ENCODE data around the gene ARPC5L.
"Not testable (repeated sequence)": the region's sequence is repeated elsewhere in the genome, so short reads cannot be mapped to it uniquely, and the experiment has no call there.

The ARPC5L gene

GRCh38 chr9:124839612-124840299 lies 22.2 kb upstream of the ARPC5L start:
- in situ Hi-C loops (cut with MboI; ENCODE audit: low pct_unique_long_range_greater_than_20kb, low sequenced_read_pairs): no loop called here
- no peak for DNase-seq

- in situ Hi-C loops (cut with MboI; ENCODE audit: low pct_unique_long_range_greater_than_20kb, low sequenced_read_pairs): no loop called here
- no peak for DNase-seq
These were observed 21.6 kb upstream of the ARPC5L start for GRCh38 chr9:124840300-124840833.

- in situ Hi-C loops (cut with MboI; ENCODE audit: low pct_unique_long_range_greater_than_20kb, low sequenced_read_pairs): no loop called here
- no peak for DNase-seq
These were observed 20.7 kb upstream of the ARPC5L start for GRCh38 chr9:124841075-124841821.

GRCh38 chr9:124843456-124844034 lies 18.4 kb upstream of the ARPC5L start:
- no peak for DNase-seq
- in situ Hi-C loops (cut with MboI; ENCODE audit: low pct_unique_long_range_greater_than_20kb, low sequenced_read_pairs): no loop called here

- DNase-seq: no peak
- in situ Hi-C loops (cut with MboI; ENCODE audit: low pct_unique_long_range_greater_than_20kb, low sequenced_read_pairs): no loop called here
These were observed 17.6 kb upstream of the ARPC5L start for GRCh38 chr9:124844291-124844690.

GRCh38 chr9:124846467-124846866 lies 15.5 kb upstream of the ARPC5L start:
- DNase-seq; in situ Hi-C loops (cut with MboI; ENCODE audit: low pct_unique_long_range_greater_than_20kb, low sequenced_read_pairs): not testable (repeated sequence)

- in situ Hi-C loops (cut with MboI; ENCODE audit: low pct_unique_long_range_greater_than_20kb, low sequenced_read_pairs): no loop called here
These were observed 15.0 kb upstream of the ARPC5L start for GRCh38 chr9:124846969-124847368.

GRCh38 chr9:124849801-124850200 lies 12.1 kb upstream of the ARPC5L start:
- no peak for DNase-seq
- in situ Hi-C loops (cut with MboI; ENCODE audit: low pct_unique_long_range_greater_than_20kb, low sequenced_read_pairs): loop anchor here (25.0 kb wide), 1 partner anchor 538 kb away; no protein-coding TSS in a partner anchor

More at GRCh38 chr9:124846969-124847368, 15.0 kb upstream of the ARPC5L start:
- DNase-seq: no peak

GRCh38 chr9:124852121-124852828 lies 9.7 kb upstream of the ARPC5L start:
- in situ Hi-C loops (cut with MboI; ENCODE audit: low pct_unique_long_range_greater_than_20kb, low sequenced_read_pairs): loop anchor here (25.0 kb wide), 1 partner anchor 535 kb away; no protein-coding TSS in a partner anchor
- no peak for DNase-seq

- peak; percentile 80 for DNase-seq
- in situ Hi-C loops (cut with MboI; ENCODE audit: low pct_unique_long_range_greater_than_20kb, low sequenced_read_pairs): loop anchor here (25.0 kb wide), 1 partner anchor 534 kb away; no protein-coding TSS in a partner anchor
These were observed 8.9 kb upstream of the ARPC5L start, which contains the start of gene WDR38 for GRCh38 chr9:124852829-124853531. WDR38 (plus strand) TSS chr9:124853460; CDS start chr9:124853532, 72 bp downstream.

- no peak for DNase-seq
- in situ Hi-C loops (cut with MboI; ENCODE audit: low pct_unique_long_range_greater_than_20kb, low sequenced_read_pairs): loop anchor here (25.0 kb wide), 1 partner anchor 534 kb away; no protein-coding TSS in a partner anchor
These were observed 8.3 kb upstream of the ARPC5L start for GRCh38 chr9:124853605-124854143.

GRCh38 chr9:124854161-124854560 lies 7.8 kb upstream of the ARPC5L start:
- no peak for DNase-seq
- in situ Hi-C loops (cut with MboI; ENCODE audit: low pct_unique_long_range_greater_than_20kb, low sequenced_read_pairs): loop anchor here (25.0 kb wide), 1 partner anchor 533 kb away; no protein-coding TSS in a partner anchor

GRCh38 chr9:124854822-124855221 lies 7.1 kb upstream of the ARPC5L start:
- in situ Hi-C loops (cut with MboI; ENCODE audit: low pct_unique_long_range_greater_than_20kb, low sequenced_read_pairs): loop anchor here (5.0 to 25.0 kb wide), 2 partner anchors 83 to 532 kb away; partner anchors contain the start of gene NR6A1
- no peak for DNase-seq

GRCh38 chr9:124855566-124855943 lies 6.4 kb upstream of the ARPC5L start:
- no peak for DNase-seq
- in situ Hi-C loops (cut with MboI; ENCODE audit: low pct_unique_long_range_greater_than_20kb, low sequenced_read_pairs): loop anchor here (5.0 to 25.0 kb wide), 2 partner anchors 83 to 532 kb away; partner anchors contain the start of gene NR6A1

- in situ Hi-C loops (cut with MboI; ENCODE audit: low pct_unique_long_range_greater_than_20kb, low sequenced_read_pairs): loop anchor here (5.0 to 25.0 kb wide), 2 partner anchors 84 to 531 kb away; partner anchors contain the start of gene NR6A1
- peak; percentile 67 for DNase-seq
These were observed 5.8 kb upstream of the ARPC5L start for GRCh38 chr9:124855944-124856765.

GRCh38 chr9:124857533-124858162 lies 4.3 kb upstream of the ARPC5L start:
- in situ Hi-C loops (cut with MboI; ENCODE audit: low pct_unique_long_range_greater_than_20kb, low sequenced_read_pairs): loop anchor here (5.0 to 25.0 kb wide), 2 partner anchors 85 to 530 kb away; partner anchors contain the start of gene NR6A1
- DNase-seq: no peak
